Mesenchymal stem cell (in vitro differentiated cells and primary cell): ENCODE results near the gene APOL1.

Source experiments
- DNase-seq: peaks from one replicate; pipeline ENCODE4 v3.0.0-alpha.2; 2013
- H2AFZ ChIP-seq: one replicate; pipeline ENCODE4 v1.6.1; 2013; ENCODE audit warnings: low read depth, mild to moderate bottlenecking, control low read depth, inconsistent platforms, low read length, moderate library complexity
- H2AK5ac ChIP-seq: 2 replicates; pipeline ENCODE4 v1.6.1; 2013; ENCODE audit warnings: low read length, moderate library complexity, mild to moderate bottlenecking, inconsistent platforms; ENCODE audit not compliant: severe bottlenecking
- H2BK120ac ChIP-seq: one replicate; pipeline ENCODE4 v1.6.1; 2013; ENCODE audit warnings: low read depth, mild to moderate bottlenecking, inconsistent platforms, low read length, moderate library complexity
- H2BK12ac ChIP-seq, 2 experiments: one replicate each; pipeline ENCODE4 v1.6.1; 2013; ENCODE audit warnings: inconsistent platforms in 2 of 2, low read length in 2 of 2, mild to moderate bottlenecking in 2 of 2, moderate library complexity in 2 of 2, control low read depth in 1 of 2
- H2BK15ac ChIP-seq: one replicate; pipeline ENCODE4 v1.6.1; 2013; ENCODE audit warnings: mild to moderate bottlenecking, low read depth, inconsistent platforms; ENCODE audit not compliant: poor library complexity, severe bottlenecking
- H2BK5ac ChIP-seq: 2 replicates; pipeline ENCODE4 v1.6.1; 2013; ENCODE audit warnings: low read depth, mild to moderate bottlenecking, low read length, control low read depth, inconsistent platforms; ENCODE audit not compliant: poor library complexity, severe bottlenecking
- H3K14ac ChIP-seq, 2 experiments: one replicate each; pipeline ENCODE4 v1.6.1; 2013; ENCODE audit warnings: inconsistent platforms in 2 of 2, low read length in 2 of 2, control low read depth in 1 of 2, mild to moderate bottlenecking in 1 of 2, moderate library complexity in 1 of 2
- H3K18ac ChIP-seq, 2 experiments: one replicate each; pipeline ENCODE4 v1.6.1; 2013; ENCODE audit warnings: inconsistent platforms in 2 of 2, low read length in 2 of 2, control low read depth in 1 of 2, low read depth in 1 of 2, mild to moderate bottlenecking in 1 of 2
- H3K23ac ChIP-seq, 2 experiments: one replicate each; pipeline ENCODE4 v1.6.1; 2013; ENCODE audit warnings: inconsistent platforms in 2 of 2, low read length in 2 of 2, mild to moderate bottlenecking in 2 of 2, moderate library complexity in 2 of 2, control low read depth in 1 of 2
- H3K27ac ChIP-seq: 2 replicates; pipeline ENCODE4 v1.5.1; 2013; ENCODE audit warnings: mild to moderate bottlenecking, moderate library complexity, low read length, control low read depth, inconsistent platforms; ENCODE audit not compliant: poor library complexity, severe bottlenecking
- H3K27me3 ChIP-seq, 2 experiments: 2 replicates each; pipeline versions ENCODE4 v1.6.1 to v1.7.0; 2013; ENCODE audit warnings: low read length in 2 of 2, mild to moderate bottlenecking in 2 of 2, moderate library complexity in 2 of 2, control low read depth in 1 of 2, inconsistent platforms in 1 of 2; ENCODE audit not compliant: control insufficient read depth in 1 of 2, insufficient read depth in 1 of 2
- H3K36me3 ChIP-seq, 2 experiments: 2 replicates each; pipeline versions ENCODE4 v1.6.1 to v1.7.0; 2013; ENCODE audit warnings: low read length in 2 of 2, control low read depth in 1 of 2, inconsistent platforms in 1 of 2, low read depth in 1 of 2, mild to moderate bottlenecking in 1 of 2; ENCODE audit not compliant: insufficient read depth in 2 of 2, control insufficient read depth in 1 of 2
- H3K4ac ChIP-seq, 2 experiments: one replicate each; pipeline ENCODE4 v1.6.1; 2013; ENCODE audit warnings: inconsistent platforms in 2 of 2, low read length in 2 of 2, mild to moderate bottlenecking in 2 of 2, moderate library complexity in 2 of 2, control low read depth in 1 of 2, low read depth in 1 of 2
- H3K4me1 ChIP-seq: 2 replicates; pipeline ENCODE4 v1.6.1; 2013; ENCODE audit warnings: low read depth, low read length, control low read depth; ENCODE audit not compliant: control insufficient read depth, insufficient read depth
- H3K4me2 ChIP-seq: 2 replicates; pipeline ENCODE4 v1.6.1; 2013; ENCODE audit warnings: low read length, mild to moderate bottlenecking, inconsistent platforms; ENCODE audit not compliant: poor library complexity, severe bottlenecking
- H3K4me3 ChIP-seq, 2 experiments: 2 replicates each; pipeline versions ENCODE4 v1.5.1 to v1.7.0; 2013; ENCODE audit warnings: low read length in 2 of 2, mild to moderate bottlenecking in 2 of 2, control low read depth in 1 of 2, low read depth in 1 of 2; ENCODE audit not compliant: insufficient read depth in 1 of 2
- H3K79me1 ChIP-seq: replicated peaks from 2 replicates; pipeline ENCODE4 v1.6.1; 2013; ENCODE audit warnings: mild to moderate bottlenecking, control low read depth, low read length, inconsistent platforms; ENCODE audit not compliant: poor library complexity, severe bottlenecking
- H3K9ac ChIP-seq: 2 replicates; pipeline ENCODE4 v1.7.0; 2013; ENCODE audit warnings: mild to moderate bottlenecking, low read length, moderate library complexity
- H3K9me3 ChIP-seq: 2 replicates; pipeline ENCODE4 v1.7.0; 2013; ENCODE audit warnings: mild to moderate bottlenecking, low read length; ENCODE audit not compliant: control insufficient read depth
- H4K8ac ChIP-seq: one replicate; pipeline ENCODE4 v1.6.1; 2013; ENCODE audit warnings: inconsistent platforms, mild to moderate bottlenecking, low read length, moderate library complexity
- H4K91ac ChIP-seq: one replicate; pipeline ENCODE4 v1.6.1; 2013; ENCODE audit warnings: mild to moderate bottlenecking, low read length, inconsistent platforms
- WGBS: methylation state at CpG from one replicate; pipeline ENCODE4 v1.1.7; 2013; ENCODE audit warnings: mixed read lengths; 5-methylcytosine and 5-hydroxymethylcytosine counted together
- small RNA-seq: library from polyadenylated mRNA; stranded (forward); fragments of <200 nt; extraction: miRNeasy Mini kit (QIAGEN cat#:217004); gene quantifications from one replicate; pipeline ENCODE3, GENCODE V24; 2013; ENCODE audit warnings: low read depth

The APOL1 gene

DNA sequence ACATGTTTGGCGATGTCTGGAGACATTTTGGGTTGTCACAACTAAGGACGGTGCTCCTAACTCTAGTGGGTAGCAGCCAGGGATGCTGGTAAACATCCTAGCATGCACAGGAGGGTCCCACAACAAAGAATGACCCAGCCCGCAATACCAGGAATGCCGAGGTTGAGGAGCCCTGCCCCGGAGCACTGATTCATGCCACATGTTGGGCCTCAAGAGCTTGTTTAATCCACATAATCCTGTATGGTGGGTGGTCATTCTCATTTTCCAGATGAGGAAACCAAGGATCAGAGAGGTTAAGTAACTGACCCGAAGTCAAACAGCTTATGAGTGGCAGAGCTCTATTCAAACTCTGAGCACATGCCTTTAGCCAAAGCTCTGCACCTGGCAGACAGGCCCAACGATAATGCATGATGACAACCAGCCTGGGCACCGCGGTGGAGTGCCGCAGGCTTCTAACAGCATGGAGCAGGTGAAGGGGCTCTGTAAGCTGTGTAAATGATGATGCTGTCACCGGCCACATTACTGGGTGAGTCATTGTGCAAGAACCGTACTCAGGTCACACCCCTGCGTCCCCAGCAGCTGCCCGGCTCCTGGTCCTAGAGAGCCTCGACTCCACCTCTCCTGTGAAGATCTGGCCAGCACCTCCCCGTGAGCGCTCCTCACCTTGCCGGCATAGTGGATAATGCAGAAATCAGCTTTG lies 58.6 kb downstream of the APOL1 start:
- WGBS, result 73% methylated on average over 18 of the region's 18 CpGs
- Histone ChIP-seq H3K4me1 (peaks cover 26% of the 10 kb centered on the region), H2BK5ac (no peak overlapping the region), H3K79me1 (peaks cover 2% of the 10 kb centered on the region), H3K36me3 (peaks cover 79 to 85% of the 10 kb centered on the region in 2 experiments), H3K4me3 (no peak overlapping the region), H4K8ac (no peak overlapping the region), H3K4ac (no peak overlapping the region), H3K4me2 (no peak overlapping the region), H3K27me3 (no peaks in the 10 kb centered on the region), H2BK12ac (no peak overlapping the region), H2BK120ac (no peak overlapping the region), H4K91ac (no peak overlapping the region), H3K23ac (no peak overlapping the region), H2AFZ (no peak overlapping the region), H3K18ac (no peak overlapping the region), H3K27ac (peak overlapping the region; percentile 14), H3K9ac (no peak overlapping the region), H2BK15ac (no peak overlapping the region), H3K14ac (no peak overlapping the region), H2AK5ac (no peak overlapping the region), H3K9me3 (no peaks in the 10 kb centered on the region)
- DNase-seq, result peak; percentile 42

DNA sequence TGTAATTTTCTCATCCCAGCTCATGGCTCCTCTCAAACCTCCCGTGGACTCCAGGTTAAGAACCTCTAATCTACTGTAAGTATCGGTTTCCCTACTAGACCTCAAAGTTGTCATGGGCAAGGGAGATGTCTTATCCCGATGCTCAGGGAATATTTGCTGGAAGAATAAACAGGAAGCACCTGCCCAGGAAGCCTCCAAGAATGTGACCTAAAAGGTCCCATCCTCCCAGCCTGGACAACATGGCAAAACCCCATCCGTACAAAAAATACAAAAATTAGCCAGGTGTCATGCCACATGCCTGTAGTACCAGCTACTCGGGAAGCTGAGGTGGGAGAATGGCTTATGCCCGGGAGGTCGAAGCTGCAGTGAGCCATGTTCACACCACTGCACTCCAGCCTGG lies 62.4 kb downstream of the APOL1 start:
- Histone ChIP-seq H3K4me1 (peaks cover 26% of the 10 kb centered on the region), H3K36me3 (peaks cover 81 to 88% of the 10 kb centered on the region in 2 experiments), H2BK15ac (no peak overlapping the region), H3K18ac (no peak overlapping the region), H3K27me3 (no peaks in the 10 kb centered on the region), H4K91ac (no peak overlapping the region), H3K4ac (no peak overlapping the region), H2BK120ac (no peak overlapping the region), H3K23ac (no peak overlapping the region), H2AK5ac (no peak overlapping the region), H3K27ac (peak overlapping the region; percentile 36), H3K4me3 (no peak overlapping the region), H3K14ac (no peak overlapping the region), H4K8ac (no peak overlapping the region), H3K9me3 (no peaks in the 10 kb centered on the region), H2BK12ac (no peak overlapping the region), H2BK5ac (no peak overlapping the region), H2AFZ (no peak overlapping the region), H3K9ac (no peak overlapping the region), H3K79me1 (peaks cover 3% of the 10 kb centered on the region), H3K4me2 (no peak overlapping the region)
- 80% methylated on average over 7 of the region's 7 CpGs for WGBS
- DNase-seq, result no peak

DNA sequence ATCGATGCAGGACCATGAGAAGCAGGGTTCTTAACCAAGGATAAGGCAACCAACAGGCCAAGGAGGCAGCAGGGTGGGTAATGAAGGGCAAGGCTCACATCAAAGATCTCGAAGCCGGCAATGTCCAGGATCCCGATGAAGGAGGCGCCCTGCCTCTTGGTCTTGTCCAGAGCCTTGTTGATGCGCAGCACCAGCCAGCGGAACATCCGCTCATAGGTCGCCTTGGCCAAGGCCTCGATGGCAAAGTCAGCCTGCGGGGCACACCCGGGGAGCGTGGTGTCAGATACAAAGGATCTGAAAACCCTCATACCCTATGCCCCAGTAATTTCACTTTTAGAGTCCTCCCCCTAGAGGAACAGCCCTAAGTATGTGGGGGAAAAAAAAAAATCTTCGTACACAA lies 63.5 kb downstream of the APOL1 start:
- WGBS, result 98% methylated on average over 10 of the region's 14 CpGs
- Histone ChIP-seq H3K9me3 (no peaks in the 10 kb centered on the region), H3K79me1 (peaks cover 3% of the 10 kb centered on the region), H3K27me3 (no peaks in the 10 kb centered on the region), H2BK120ac (no peak overlapping the region), H4K8ac (no peak overlapping the region), H3K27ac (no peak overlapping the region), H3K4ac (no peak overlapping the region), H2AFZ (no peak overlapping the region), H3K4me3 (no peak overlapping the region), H3K9ac (no peak overlapping the region), H4K91ac (no peak overlapping the region), H3K4me1 (peaks cover 17% of the 10 kb centered on the region), H3K23ac (no peak overlapping the region), H2BK12ac (no peak overlapping the region), H3K18ac (no peak overlapping the region), H2AK5ac (no peak overlapping the region), H2BK15ac (peak overlapping the region; percentile 86), H3K36me3 (peaks cover 82 to 87% of the 10 kb centered on the region in 2 experiments), H3K4me2 (no peak overlapping the region), H2BK5ac (no peak overlapping the region), H3K14ac (no peak overlapping the region)
- no peak for DNase-seq

Small RNA genes within 50 kb of the gene (small RNA-seq; reads per million reads assigned to genes)
- 3.5 reads per million, percentile 27 among the genes with 10 or more reads in this experiment for gene MIR6819
